Gastrocnemius medialis (tissue), 4 donors: Measurements from ENCODE around the gene SNCG. TPM values are rescaled to one million over a fixed set of nuclear protein-coding genes. Genes with fewer than 3 reads are reported as not detected.
"Not testable (repeated sequence)": the region's sequence is repeated elsewhere in the genome, so short reads cannot be mapped to it uniquely, and the experiment has no call there.

ENCODE experiments used
- ATAC-seq, 2 donors: fragments of 150-250 bp; one replicate each; pipeline ENCODE4 v1.9.1; 2016
- DNase-seq, 2 donors: peaks; one replicate each; pipeline ENCODE4 v3.0.0-alpha.2; 2019
- H3K27ac ChIP-seq, 4 donors: fragments of 200-600 bp; sonication (generic); 1 replicate in 1 of 4; 2 replicates in 3 of 4; pipeline ENCODE4 v1.5.1; 2016 to 2018; ENCODE audit warnings: mild to moderate bottlenecking in 2 of 4, moderate library complexity in 1 of 4
- H3K27me3 ChIP-seq, 3 donors: fragments of 200-600 bp; sonication (generic) in 2 of 3; 1 replicate in 1 of 3; 2 replicates in 2 of 3; pipeline versions ENCODE4 v1.5.1 to v1.6.0; 2016 to 2019; ENCODE audit warnings: mild to moderate bottlenecking in 1 of 3, moderate library complexity in 1 of 3
- H3K36me3 ChIP-seq, 2 donors: fragments of 200-600 bp; sonication (generic) in 1 of 2; one replicate each; pipeline ENCODE4 v1.5.1; 2017 to 2018
- H3K4me1 ChIP-seq, 2 donors: fragments of 200-600 bp; sonication (generic) in 1 of 2; one replicate each; pipeline ENCODE4 v1.5.1; 2016 to 2017; ENCODE audit warnings: mild to moderate bottlenecking in 2 of 2
- H3K4me3 ChIP-seq, 4 donors: fragments of 200-600 bp; sonication (generic) in 3 of 4; 1 replicate in 1 of 4; 2 replicates in 3 of 4; pipeline ENCODE4 v1.5.1; 2016 to 2019; ENCODE audit warnings: mild to moderate bottlenecking in 2 of 4
- H3K9me3 ChIP-seq, 3 donors: fragments of 200-600 bp; sonication (generic) in 2 of 3; 1 replicate in 1 of 3; 2 replicates in 2 of 3; pipeline ENCODE4 v1.5.1; 2016 to 2019
- CTCF ChIP-seq, 5 experiments: fragments of 450-650 bp in 3 of 5; fragments of 200-600 bp in 2 of 5; sonication (generic) in 2 of 5; IDR thresholded peaks in 4 of 5; conservative IDR thresholded peaks in 1 of 5; 1 replicate in 4 of 5; 2 replicates in 1 of 5; pipeline ENCODE4 v1.5.1; 2016 to 2019; ENCODE audit warnings: antibody characterized with exemption in 5 of 5, mild to moderate bottlenecking in 3 of 5, moderate library complexity in 3 of 5
- POLR2A ChIP-seq, 2 donors: fragments of 450-650 bp; IDR thresholded peaks; one replicate each; pipeline ENCODE4 v1.6.1; 2017; ENCODE audit warnings: antibody characterized with exemption in 2 of 2, mild to moderate bottlenecking in 2 of 2, moderate library complexity in 2 of 2
- in situ Hi-C, 4 donors: fragments of 200-750 bp; cut with MboI; loops; one replicate each; pipeline versions ENCODE4 v1.15.0 to v1.8.0; 2017; ENCODE audit warnings: low sequenced_read_pairs in 4 of 4
- intact Hi-C: fragments of 100-400 bp; cut with DNase I; formaldehyde crosslinking; loops from one replicate; pipeline ENCODE4 v1.15.1; 2023; ENCODE audit warnings: low total_unique reads
- total RNA-seq, 4 donors: library from RNA; depleted of rRNA; stranded (reverse); fragments of >200 nt; gene quantifications; one replicate each; pipeline versions ENCODE4 v1.1.0 to v1.2.3, GENCODE V29; 2016

Gene SNCG
- total RNA-seq, 4 donors from 2014 or later = 2.0 to 9.9 (median 3.0) TPM

- ATAC-seq (peak; percentile 70 to 85), DNase-seq (peak in 1 of 2 donors; percentile 76)
- Histone ChIP-seq H3K4me3 (peak overlapping the region in 1 of 4 donors; percentile 30), H3K4me1 (peaks cover 38 to 43% of the 10 kb centered on the region in 2 donors), H3K36me3 (no peaks in the 10 kb centered on the region), H3K27me3 (no peaks in the 10 kb centered on the region), H3K27ac (peak overlapping the region; percentile 75 to 88 (median 84)), H3K9me3 (no peaks in the 10 kb centered on the region)
- intact Hi-C loops (no loop called here), in situ Hi-C loops (no loop called here)
- TF ChIP-seq POLR2A (IDR thresholded peaks at IDR 0.05) (peak in 1 of 2 donors; percentile 42), CTCF (IDR thresholded peaks at IDR 0.05 in 4 of 5, conservative IDR thresholded peaks at IDR 0.05 in 1 of 5) (no peak)
Measured at GRCh38 chr10:86979977-86980448, 21.6 kb downstream of the SNCG start.

GRCh38 chr10:86981020-86981419, 22.6 kb downstream of the SNCG start:
- H3K9me3 ChIP-seq, in situ Hi-C loops, intact Hi-C loops, H3K36me3 ChIP-seq, H3K4me3 ChIP-seq, H3K27me3 ChIP-seq: not testable (repeated sequence)
- peaks cover 38 to 43% of the 10 kb centered on the region in 2 donors for H3K4me1 ChIP-seq
- peak overlapping the region; percentile 75 to 88 (median 84) for H3K27ac ChIP-seq
- ATAC-seq = peak; percentile 26 to 55
- DNase-seq = peak in 1 of 2 donors; percentile 37

- in situ Hi-C loops = no loop called here
- ATAC-seq (no peak), DNase-seq (no peak)
- peak overlapping the region; percentile 13 to 88 (median 84) for H3K27ac ChIP-seq
- no peaks in the 10 kb centered on the region for H3K27me3 ChIP-seq
- no peaks in the 10 kb centered on the region for H3K36me3 ChIP-seq
- intact Hi-C loops = no loop called here
- H3K9me3 ChIP-seq = no peaks in the 10 kb centered on the region
- TF ChIP-seq POLR2A (IDR thresholded peaks at IDR 0.05) = no peak
- no peak for TF ChIP-seq CTCF (IDR thresholded peaks at IDR 0.05 in 4 of 5, conservative IDR thresholded peaks at IDR 0.05 in 1 of 5)
- no peak overlapping the region for H3K4me3 ChIP-seq
- H3K4me1 ChIP-seq = peaks cover 38 to 43% of the 10 kb centered on the region in 2 donors
Measured at GRCh38 chr10:86981716-86982115, 23.3 kb downstream of the SNCG start.

- H3K4me3 ChIP-seq, H3K27ac ChIP-seq, intact Hi-C loops, in situ Hi-C loops, H3K36me3 ChIP-seq, H3K9me3 ChIP-seq, ATAC-seq, DNase-seq, H3K27me3 ChIP-seq: not testable (repeated sequence)
- peaks cover 28 to 34% of the 10 kb centered on the region in 2 donors for H3K4me1 ChIP-seq
Measured at GRCh38 chr10:86984498-86984897, 26.1 kb downstream of the SNCG start.

- no peak for ATAC-seq
- TF ChIP-seq CTCF (IDR thresholded peaks at IDR 0.05 in 4 of 5, conservative IDR thresholded peaks at IDR 0.05 in 1 of 5) (no peak), POLR2A (IDR thresholded peaks at IDR 0.05) (no peak)
- no peaks in the 10 kb centered on the region for H3K9me3 ChIP-seq
- peaks cover 4 to 11% of the 10 kb centered on the region in 2 donors for H3K4me1 ChIP-seq
- H3K4me3 ChIP-seq = no peak overlapping the region
- H3K27me3 ChIP-seq = no peaks in the 10 kb centered on the region
- in situ Hi-C loops = no loop called here
- no peaks in the 10 kb centered on the region for H3K36me3 ChIP-seq
- no peak overlapping the region for H3K27ac ChIP-seq
- no peak for DNase-seq
- intact Hi-C loops = no loop called here
Measured at GRCh38 chr10:86988520-86988919, 30.1 kb downstream of the SNCG start.

GRCh38 chr10:86991362-86991761, 33.0 kb downstream of the SNCG start:
- H3K27me3 ChIP-seq, ATAC-seq, DNase-seq, H3K36me3 ChIP-seq, in situ Hi-C loops, H3K27ac ChIP-seq, intact Hi-C loops, H3K9me3 ChIP-seq, H3K4me3 ChIP-seq: not testable (repeated sequence)
- H3K4me1 ChIP-seq = peaks cover 4 to 11% of the 10 kb centered on the region in 2 donors
